ENCODE measurements around the gene RPS6KB2. TPM values are rescaled to one million over a fixed set of nuclear protein-coding genes. Genes with fewer than 3 reads are reported as not detected.

Gene RPS6KB2
- total and polyA plus RNA-seq, 9 of the 15 experiments (the other 6 are each of a cell fraction or from before 2014, with no cell fraction given): 0.42 to 122 (median 82.6) TPM

DNA sequence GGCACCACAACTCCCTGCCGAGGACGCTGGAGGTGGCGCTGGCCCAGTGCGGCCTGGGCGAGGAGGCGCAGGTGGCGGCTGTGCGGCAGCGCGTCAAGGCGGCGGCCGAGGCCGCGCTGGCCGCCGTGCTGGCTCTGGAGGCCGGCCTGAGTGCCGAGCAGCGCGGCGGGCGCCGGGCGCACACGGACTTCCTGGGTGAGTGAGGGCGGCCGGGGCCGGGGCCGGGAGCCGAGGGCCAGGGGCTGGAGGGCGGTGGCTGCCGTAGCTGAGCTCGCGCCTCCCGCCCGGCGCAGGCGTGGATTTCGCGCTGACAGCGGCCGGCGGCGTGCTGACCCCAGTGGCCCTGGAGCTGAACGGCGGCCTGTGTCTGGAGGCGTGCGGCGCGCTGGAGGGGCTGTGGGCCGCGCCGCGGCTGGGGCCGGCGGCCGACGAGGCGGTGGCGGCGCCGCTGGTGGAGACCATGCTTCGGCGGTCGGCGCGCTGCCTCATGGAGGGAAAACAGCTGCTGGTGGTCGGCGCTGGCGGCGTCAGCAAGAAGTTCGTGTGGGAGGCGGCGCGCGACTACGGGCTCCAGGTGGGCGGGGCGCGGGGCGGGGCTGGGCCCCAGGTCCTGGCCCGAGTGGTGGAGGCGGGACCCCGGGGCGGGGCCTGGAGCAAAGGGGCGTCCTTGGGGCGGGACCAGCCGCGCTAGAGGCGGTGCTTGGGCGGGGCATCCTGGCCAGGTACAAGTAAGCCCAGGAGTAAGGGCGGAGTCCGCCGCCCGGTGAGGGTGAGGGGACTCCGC is 7.5 kb upstream of the RPS6KB2 start (continued):
- no peak for TF ChIP-seq CBX5 (IDR thresholded peaks at IDR 0.05; ENCODE audit: borderline replicate concordance, low read depth)
- no peak for TF ChIP-seq KLF6 (CRISPR knock-in tag; IDR thresholded peaks at IDR 0.05; ENCODE audit: borderline replicate concordance)
- peak; percentile 73; the same call in 1 of the 2 replicates for TF ChIP-seq GTF2F1 (IDR thresholded peaks at IDR 0.05; ENCODE audit: low read depth, low read length)
- TF ChIP-seq NELFE (IDR thresholded peaks at IDR 0.05; ENCODE audit: insufficient read depth, insufficient read length): no peak
- TF ChIP-seq IRF2 (CRISPR knock-in tag; IDR thresholded peaks at IDR 0.05): no peak
- TF ChIP-seq, protein P1, sequence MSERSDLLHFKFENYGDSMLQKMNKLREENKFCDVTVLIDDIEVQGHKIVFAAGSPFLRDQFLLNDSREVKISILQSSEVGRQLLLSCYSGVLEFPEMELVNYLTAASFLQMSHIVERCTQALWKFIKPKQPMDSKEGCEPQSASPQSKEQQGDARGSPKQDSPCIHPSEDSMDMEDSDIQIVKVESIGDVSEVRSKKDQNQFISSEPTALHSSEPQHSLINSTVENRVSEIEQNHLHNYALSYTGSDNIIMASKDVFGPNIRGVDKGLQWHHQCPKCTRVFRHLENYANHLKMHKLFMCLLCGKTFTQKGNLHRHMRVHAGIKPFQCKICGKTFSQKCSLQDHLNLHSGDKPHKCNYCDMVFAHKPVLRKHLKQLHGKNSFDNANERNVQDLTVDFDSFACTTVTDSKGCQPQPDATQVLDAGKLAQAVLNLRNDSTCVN (CRISPR knock-in tag; IDR thresholded peaks at IDR 0.05): no peak
- TF ChIP-seq TARDBP (IDR thresholded peaks at IDR 0.05): no peak
- TF ChIP-seq, protein P2, sequence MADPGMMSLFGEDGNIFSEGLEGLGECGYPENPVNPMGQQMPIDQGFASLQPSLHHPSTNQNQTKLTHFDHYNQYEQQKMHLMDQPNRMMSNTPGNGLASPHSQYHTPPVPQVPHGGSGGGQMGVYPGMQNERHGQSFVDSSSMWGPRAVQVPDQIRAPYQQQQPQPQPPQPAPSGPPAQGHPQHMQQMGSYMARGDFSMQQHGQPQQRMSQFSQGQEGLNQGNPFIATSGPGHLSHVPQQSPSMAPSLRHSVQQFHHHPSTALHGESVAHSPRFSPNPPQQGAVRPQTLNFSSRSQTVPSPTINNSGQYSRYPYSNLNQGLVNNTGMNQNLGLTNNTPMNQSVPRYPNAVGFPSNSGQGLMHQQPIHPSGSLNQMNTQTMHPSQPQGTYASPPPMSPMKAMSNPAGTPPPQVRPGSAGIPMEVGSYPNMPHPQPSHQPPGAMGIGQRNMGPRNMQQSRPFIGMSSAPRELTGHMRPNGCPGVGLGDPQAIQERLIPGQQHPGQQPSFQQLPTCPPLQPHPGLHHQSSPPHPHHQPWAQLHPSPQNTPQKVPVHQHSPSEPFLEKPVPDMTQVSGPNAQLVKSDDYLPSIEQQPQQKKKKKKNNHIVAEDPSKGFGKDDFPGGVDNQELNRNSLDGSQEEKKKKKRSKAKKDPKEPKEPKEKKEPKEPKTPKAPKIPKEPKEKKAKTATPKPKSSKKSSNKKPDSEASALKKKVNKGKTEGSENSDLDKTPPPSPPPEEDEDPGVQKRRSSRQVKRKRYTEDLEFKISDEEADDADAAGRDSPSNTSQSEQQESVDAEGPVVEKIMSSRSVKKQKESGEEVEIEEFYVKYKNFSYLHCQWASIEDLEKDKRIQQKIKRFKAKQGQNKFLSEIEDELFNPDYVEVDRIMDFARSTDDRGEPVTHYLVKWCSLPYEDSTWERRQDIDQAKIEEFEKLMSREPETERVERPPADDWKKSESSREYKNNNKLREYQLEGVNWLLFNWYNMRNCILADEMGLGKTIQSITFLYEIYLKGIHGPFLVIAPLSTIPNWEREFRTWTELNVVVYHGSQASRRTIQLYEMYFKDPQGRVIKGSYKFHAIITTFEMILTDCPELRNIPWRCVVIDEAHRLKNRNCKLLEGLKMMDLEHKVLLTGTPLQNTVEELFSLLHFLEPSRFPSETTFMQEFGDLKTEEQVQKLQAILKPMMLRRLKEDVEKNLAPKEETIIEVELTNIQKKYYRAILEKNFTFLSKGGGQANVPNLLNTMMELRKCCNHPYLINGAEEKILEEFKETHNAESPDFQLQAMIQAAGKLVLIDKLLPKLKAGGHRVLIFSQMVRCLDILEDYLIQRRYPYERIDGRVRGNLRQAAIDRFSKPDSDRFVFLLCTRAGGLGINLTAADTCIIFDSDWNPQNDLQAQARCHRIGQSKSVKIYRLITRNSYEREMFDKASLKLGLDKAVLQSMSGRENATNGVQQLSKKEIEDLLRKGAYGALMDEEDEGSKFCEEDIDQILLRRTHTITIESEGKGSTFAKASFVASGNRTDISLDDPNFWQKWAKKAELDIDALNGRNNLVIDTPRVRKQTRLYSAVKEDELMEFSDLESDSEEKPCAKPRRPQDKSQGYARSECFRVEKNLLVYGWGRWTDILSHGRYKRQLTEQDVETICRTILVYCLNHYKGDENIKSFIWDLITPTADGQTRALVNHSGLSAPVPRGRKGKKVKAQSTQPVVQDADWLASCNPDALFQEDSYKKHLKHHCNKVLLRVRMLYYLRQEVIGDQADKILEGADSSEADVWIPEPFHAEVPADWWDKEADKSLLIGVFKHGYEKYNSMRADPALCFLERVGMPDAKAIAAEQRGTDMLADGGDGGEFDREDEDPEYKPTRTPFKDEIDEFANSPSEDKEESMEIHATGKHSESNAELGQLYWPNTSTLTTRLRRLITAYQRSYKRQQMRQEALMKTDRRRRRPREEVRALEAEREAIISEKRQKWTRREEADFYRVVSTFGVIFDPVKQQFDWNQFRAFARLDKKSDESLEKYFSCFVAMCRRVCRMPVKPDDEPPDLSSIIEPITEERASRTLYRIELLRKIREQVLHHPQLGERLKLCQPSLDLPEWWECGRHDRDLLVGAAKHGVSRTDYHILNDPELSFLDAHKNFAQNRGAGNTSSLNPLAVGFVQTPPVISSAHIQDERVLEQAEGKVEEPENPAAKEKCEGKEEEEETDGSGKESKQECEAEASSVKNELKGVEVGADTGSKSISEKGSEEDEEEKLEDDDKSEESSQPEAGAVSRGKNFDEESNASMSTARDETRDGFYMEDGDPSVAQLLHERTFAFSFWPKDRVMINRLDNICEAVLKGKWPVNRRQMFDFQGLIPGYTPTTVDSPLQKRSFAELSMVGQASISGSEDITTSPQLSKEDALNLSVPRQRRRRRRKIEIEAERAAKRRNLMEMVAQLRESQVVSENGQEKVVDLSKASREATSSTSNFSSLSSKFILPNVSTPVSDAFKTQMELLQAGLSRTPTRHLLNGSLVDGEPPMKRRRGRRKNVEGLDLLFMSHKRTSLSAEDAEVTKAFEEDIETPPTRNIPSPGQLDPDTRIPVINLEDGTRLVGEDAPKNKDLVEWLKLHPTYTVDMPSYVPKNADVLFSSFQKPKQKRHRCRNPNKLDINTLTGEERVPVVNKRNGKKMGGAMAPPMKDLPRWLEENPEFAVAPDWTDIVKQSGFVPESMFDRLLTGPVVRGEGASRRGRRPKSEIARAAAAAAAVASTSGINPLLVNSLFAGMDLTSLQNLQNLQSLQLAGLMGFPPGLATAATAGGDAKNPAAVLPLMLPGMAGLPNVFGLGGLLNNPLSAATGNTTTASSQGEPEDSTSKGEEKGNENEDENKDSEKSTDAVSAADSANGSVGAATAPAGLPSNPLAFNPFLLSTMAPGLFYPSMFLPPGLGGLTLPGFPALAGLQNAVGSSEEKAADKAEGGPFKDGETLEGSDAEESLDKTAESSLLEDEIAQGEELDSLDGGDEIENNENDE (IDR thresholded peaks at IDR 0.05; ENCODE audit: low read depth, low read length): no peak
- no peak for TF ChIP-seq RFX7 (CRISPR knock-in tag; IDR thresholded peaks at IDR 0.05)
- TF ChIP-seq, protein P3, sequence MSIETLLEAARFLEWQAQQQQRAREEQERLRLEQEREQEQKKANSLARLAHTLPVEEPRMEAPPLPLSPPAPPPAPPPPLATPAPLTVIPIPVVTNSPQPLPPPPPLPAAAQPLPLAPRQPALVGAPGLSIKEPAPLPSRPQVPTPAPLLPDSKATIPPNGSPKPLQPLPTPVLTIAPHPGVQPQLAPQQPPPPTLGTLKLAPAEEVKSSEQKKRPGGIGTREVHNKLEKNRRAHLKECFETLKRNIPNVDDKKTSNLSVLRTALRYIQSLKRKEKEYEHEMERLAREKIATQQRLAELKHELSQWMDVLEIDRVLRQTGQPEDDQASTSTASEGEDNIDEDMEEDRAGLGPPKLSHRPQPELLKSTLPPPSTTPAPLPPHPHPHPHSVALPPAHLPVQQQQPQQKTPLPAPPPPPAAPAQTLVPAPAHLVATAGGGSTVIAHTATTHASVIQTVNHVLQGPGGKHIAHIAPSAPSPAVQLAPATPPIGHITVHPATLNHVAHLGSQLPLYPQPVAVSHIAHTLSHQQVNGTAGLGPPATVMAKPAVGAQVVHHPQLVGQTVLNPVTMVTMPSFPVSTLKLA (conservative IDR thresholded peaks at IDR 0.05): 0 out of 4 replicates have a peak, but pooled peaks of 1 of the 2 experiments have one; percentile 24
- no peak for TF ChIP-seq ZFP30 (CRISPR knock-in tag; IDR thresholded peaks at IDR 0.05; ENCODE audit: borderline replicate concordance)
- TF ChIP-seq SLC30A9 (CRISPR knock-in tag; IDR thresholded peaks at IDR 0.05): no peak
- no peak for TF ChIP-seq GATA2 (CRISPR knock-in tag; IDR thresholded peaks at IDR 0.05)
- TF ChIP-seq TRIM24 (IDR thresholded peaks at IDR 0.05): no peak

Measured in K562 (cell line).